IgD-negative memory B cell (primary cell): Measurements from ENCODE around the gene KIF26A. TPM values are rescaled to one million over a fixed set of nuclear protein-coding genes. Genes with fewer than 3 reads are reported as not detected.
"Not testable (repeated sequence)": the region's sequence is repeated elsewhere in the genome, so short reads cannot be mapped to it uniquely, and the experiment has no call there.

Source experiments
- H3K27ac Mint-ChIP-seq, 3 donors: one replicate each; pipeline ENCODE4 v1.8.0; 2020 to 2022; ENCODE audit warnings: mild to moderate bottlenecking in 3 of 3, mixed read lengths in 3 of 3, moderate library complexity in 1 of 3
- H3K27me3 Mint-ChIP-seq: one replicate; pipeline ENCODE4 v1.8.0; 2021; ENCODE audit warnings: mixed read lengths
- H3K36me3 Mint-ChIP-seq: one replicate; pipeline ENCODE4 v1.8.0; 2020; ENCODE audit warnings: mild to moderate bottlenecking, mixed read lengths
- H3K4me1 Mint-ChIP-seq, 3 donors: one replicate each; pipeline ENCODE4 v1.8.0; 2020 to 2022; ENCODE audit warnings: mixed read lengths in 3 of 3, mild to moderate bottlenecking in 1 of 3
- H3K4me3 Mint-ChIP-seq, 4 donors: one replicate each; pipeline ENCODE4 v1.8.0; 2020 to 2022; ENCODE audit warnings: mild to moderate bottlenecking in 4 of 4, mixed read lengths in 4 of 4, moderate library complexity in 3 of 4
- H3K9me3 Mint-ChIP-seq, 3 donors: one replicate each; pipeline ENCODE4 v1.8.0; 2020 to 2021; ENCODE audit warnings: mixed read lengths in 3 of 3, mild to moderate bottlenecking in 1 of 3
- polyA plus RNA-seq: library from polyadenylated mRNA; unstranded; fragments of 300-500 nt; fragmentation: Illumina TruSeq; gene quantifications from one replicate; pipeline ENCODE4 v1.2.3, GENCODE V29; 2021

Gene KIF26A
- polyA plus RNA-seq, 1 donor from 2014 or later, result not detected

DNA sequence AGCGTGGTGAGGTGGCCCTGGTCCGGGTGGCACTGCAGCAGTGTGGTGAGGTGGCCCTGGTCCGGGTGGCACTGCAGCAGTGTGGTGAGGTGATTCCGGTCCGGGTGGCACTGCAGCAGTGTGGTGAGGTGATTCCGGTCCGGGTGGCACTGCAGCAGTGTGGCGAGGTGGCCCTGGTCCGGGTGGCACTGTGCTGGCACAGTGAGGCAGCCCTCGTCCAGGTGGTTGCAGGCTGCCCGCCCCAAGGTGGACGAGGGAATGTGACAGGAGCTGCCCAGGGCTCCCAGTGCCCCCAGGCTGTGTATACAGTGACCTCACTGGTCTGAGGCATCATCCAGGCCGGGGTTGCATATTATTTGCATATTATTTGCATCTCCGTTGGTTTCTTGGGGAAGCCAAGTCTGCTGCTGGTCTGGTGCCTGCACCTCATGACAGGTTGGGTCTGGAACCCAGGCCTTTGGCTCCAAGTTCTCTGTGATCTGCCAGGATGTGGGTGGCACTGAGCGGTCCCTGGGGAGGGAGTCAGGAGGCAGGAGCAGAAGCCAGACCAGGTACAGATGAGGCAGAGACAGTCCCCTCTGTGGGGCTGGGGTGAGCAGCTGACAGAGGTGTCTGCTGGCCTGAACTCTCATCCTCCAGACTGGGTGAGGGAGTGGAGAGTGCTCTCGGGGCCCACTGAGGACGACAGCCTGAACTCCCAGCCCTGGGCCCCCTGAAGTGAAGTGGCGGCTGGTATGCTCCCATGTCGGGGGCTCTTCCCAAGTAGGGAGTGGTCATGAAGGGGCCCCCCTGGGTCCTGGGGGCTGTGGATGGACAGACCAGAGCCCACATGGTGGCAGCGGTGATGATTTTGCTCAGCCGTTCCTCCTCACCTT is 79.3 kb downstream of the KIF26A start:
- Mint-ChIP-seq H3K27ac (no peak overlapping the region), H3K36me3 (peaks cover 1% of the 10 kb centered on the region), H3K4me3 (no peak overlapping the region), H3K4me1 (no peaks in the 10 kb centered on the region), H3K9me3 (no peaks in the 10 kb centered on the region), H3K27me3 (peaks cover 20% of the 10 kb centered on the region)

DNA sequence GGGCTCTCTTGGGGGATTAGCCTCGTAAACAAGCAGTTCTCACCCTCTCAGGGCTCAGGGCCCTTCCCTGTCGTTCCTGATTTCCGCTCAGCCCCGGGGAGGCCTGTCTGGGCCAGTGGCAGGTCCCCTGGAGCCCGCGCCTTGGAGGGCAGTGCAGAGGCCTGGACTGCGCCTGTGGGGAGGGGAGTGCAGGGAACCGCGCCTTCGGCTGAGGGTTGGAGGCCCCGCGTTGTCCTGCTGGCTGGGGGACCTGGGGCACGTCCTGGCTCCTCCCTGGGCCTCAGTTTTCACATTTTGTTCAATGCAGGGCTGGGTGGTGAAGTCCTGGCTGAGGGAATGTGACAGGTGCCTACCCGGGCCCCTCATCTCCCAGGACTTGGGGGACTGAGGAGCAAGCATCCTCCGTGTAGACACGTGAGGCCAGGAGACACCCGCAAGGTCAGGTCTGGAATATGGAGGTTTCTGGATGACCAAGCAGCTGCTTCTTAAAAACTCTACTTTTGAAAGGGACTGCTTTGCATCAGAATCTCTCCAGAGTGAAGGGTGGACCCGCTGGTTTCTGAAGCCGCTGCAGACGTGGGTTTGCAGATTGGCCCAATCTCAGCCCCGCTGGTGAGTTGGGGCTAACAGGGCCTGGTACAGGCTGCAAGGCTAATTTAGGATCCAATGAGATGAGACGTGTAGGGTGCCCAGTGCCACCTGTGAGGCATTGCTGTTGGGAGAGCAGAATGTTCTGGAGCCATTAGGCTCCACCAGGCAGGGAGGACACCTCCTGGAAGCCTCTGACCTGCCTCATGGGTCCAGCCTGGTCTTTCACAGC is 80.2 kb downstream of the KIF26A start:
- H3K4me1 Mint-ChIP-seq, result no peaks in the 10 kb centered on the region
- no peak overlapping the region for H3K4me3 Mint-ChIP-seq
- H3K27me3 Mint-ChIP-seq, result peaks cover 14% of the 10 kb centered on the region
- H3K9me3 Mint-ChIP-seq, result no peaks in the 10 kb centered on the region
- peaks cover 1% of the 10 kb centered on the region for H3K36me3 Mint-ChIP-seq
- H3K27ac Mint-ChIP-seq, result no peak overlapping the region

DNA sequence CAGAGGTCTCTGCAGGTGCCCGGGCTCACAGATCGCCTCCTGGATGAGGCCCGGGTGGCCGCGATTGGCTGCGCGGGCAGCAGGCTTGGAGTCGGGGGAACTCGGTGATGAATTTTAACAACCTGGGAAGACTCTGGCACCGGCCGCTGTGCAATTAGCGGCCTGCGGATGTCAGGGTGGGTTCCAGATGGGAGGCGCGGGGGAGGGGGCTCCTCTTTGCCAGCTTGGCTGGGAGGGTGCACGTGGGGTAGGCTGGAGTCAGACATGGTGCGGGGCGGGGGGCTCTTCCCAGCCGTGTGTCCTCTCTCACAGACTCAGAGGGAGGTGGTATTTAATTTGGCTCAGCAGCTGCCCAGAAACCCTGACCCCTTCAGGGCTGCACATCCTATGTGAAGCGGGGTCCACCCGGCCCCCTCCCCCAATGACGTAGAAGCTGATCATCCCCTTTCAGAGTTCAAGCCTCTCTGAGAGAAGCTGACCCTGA is 81.4 kb downstream of the KIF26A start:
- Mint-ChIP-seq H3K27ac (peak overlapping the region in 1 of 3 donors; percentile 53), H3K4me1 (no peaks in the 10 kb centered on the region), H3K9me3 (no peaks in the 10 kb centered on the region), H3K36me3 (no peaks in the 10 kb centered on the region), H3K27me3 (peaks cover 14% of the 10 kb centered on the region), H3K4me3 (no peak overlapping the region)

DNA sequence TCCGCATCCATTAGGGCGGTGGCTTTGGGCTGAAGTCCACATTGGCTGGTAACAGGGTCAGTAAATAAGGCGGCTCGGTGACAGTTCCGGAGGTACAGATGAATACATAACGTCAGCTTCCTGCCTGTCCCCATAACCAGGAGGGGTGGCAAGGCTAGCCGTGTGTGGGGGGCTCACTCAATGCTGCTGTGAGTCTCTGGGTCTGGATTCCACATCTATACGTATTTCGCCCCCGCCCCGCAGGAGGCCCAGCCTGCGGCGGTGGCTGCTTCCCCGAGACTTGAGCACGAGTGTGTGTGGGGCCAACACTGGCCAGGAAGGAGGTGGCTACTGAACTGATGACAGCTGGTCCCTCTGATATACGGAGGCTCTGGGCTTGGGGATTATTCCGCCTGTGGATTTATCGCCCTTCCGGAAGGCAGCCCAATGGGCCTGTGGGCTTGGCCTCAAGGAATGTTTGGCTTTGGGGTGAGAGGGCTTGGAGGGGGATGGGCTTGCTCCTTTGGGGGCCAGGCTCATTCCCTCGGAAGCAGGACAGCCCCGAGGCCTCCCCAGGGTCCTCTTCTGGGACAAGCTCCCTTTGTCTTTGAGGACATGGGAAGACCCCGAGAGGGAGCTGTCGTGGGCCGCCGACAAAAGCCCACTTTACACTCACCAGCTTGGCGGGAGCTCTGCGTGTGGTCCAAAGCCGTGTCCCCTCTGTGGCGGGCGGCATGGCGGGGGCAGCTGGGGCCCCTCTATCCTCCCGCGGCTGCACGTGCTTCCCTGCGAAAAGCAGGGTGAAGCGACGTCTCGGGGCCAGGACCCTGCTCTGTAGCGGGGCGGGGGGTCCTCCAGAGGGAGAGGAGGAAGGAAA is 82.1 kb downstream of the KIF26A start:
- Mint-ChIP-seq H3K36me3 (no peaks in the 10 kb centered on the region), H3K27me3 (peaks cover 14% of the 10 kb centered on the region), H3K27ac (peak overlapping the region in 1 of 3 donors; percentile 53), H3K4me1 (peaks cover 0 to 2% (median 0%) of the 10 kb centered on the region in 3 donors), H3K9me3 (no peaks in the 10 kb centered on the region), H3K4me3 (no peak overlapping the region)

DNA sequence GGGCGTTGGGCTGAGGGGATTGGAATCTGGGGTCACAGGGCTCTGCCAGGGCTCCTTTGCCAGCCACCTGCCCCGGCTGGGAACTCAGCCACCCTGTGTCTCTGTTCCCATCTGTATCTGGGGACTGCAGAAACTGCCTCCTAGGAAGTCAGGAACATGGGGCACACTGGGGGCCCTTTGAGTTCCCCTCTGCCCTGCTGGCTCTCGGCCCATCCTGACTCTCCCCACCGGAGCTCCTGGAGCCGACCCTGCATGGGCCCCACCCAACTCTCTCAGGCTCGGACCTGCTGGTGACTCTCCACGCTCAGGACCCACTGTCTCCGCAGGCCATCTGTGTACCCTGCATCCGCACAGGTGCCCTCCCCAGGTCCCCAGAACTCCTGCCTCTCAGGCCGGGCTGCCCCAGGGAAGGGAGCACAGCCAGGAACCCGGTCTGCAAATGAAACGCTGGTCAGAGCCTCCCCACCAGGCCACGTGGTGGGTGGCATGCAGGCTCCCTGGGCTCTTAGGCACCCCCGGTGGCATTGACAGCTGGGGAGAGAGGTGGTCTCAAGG is 82.8 kb downstream of the KIF26A start:
- no peaks in the 10 kb centered on the region for H3K36me3 Mint-ChIP-seq
- no peak overlapping the region for H3K4me3 Mint-ChIP-seq
- H3K4me1 Mint-ChIP-seq, result peaks cover 0 to 2% (median 1%) of the 10 kb centered on the region in 3 donors
- peaks cover 14% of the 10 kb centered on the region for H3K27me3 Mint-ChIP-seq
- no peaks in the 10 kb centered on the region for H3K9me3 Mint-ChIP-seq
- no peak overlapping the region for H3K27ac Mint-ChIP-seq

DNA sequence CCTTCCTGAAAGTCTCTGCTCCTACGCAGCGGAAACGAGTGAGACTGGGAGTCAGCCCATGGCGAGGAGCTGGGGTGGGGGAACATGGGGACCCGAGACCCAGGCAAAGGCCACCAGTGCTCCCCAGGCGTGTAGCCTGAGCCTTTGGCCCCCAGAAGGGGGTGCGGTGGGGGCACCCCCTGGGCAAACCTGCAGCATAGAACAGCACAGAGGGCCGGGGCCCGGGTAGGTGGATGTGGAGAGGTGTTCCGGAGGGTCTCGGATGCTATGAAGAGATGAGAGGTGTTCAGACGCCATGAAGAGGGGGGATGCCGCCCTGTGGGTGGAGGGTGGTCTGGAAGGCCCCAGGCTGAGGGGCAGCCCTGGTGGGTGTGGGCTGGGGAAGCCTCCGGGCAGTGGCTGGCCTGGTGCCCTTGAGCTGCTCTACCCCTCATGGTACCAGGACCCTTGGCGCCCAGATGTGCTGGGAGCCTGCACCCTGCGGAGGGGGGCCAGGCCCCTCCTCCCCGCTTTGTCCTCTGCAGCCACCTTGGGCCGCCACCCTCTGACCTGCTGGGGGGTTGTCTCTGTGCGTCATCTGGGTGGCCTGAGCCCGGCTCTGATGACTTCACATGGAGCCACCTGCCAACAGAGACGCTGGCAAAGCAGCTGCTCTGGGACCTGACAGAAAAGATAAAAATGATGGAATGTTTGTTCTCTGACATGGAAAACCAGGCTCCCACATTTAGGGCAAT is 83.4 kb downstream of the KIF26A start:
- Mint-ChIP-seq H3K4me1 (peaks cover 0 to 4% (median 1%) of the 10 kb centered on the region in 3 donors), H3K27ac (no peak overlapping the region), H3K4me3 (no peak overlapping the region), H3K9me3 (no peaks in the 10 kb centered on the region), H3K36me3 (no peaks in the 10 kb centered on the region), H3K27me3 (peaks cover 17% of the 10 kb centered on the region)

DNA sequence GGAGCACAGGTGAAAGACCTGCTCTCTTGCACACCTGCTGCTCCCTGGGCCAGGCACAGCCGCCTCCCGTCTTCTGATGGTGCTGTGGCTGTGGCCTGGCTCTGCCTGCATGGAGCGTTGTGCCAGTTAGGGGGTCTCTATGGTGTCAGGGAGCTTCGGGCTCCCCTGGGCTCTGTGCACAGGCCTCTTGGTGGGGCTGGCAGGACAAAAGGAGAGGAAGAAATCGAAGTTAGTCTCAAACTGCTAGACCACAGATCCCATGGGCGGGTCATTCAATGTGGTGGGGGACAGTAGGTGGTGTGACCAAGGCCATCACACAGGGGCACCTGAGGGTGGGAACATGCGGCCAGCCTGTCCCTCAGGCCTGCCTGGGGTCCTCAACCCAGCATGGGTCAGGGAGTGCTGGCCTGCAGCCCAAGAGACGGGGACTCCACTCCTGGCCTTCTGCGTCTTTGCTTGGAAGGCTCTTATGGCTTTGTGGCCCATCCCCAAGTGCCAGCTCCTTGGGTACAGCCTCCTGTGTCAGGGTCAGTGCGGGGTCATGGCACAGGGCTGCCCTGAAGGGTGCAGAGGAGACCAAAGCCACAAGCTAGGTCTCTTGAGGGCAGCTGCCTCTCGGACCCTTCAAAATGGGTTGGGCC is 84.1 kb downstream of the KIF26A start:
- H3K4me3 Mint-ChIP-seq, result no peak overlapping the region
- no peaks in the 10 kb centered on the region for H3K36me3 Mint-ChIP-seq
- no peaks in the 10 kb centered on the region for H3K9me3 Mint-ChIP-seq
- H3K27me3 Mint-ChIP-seq, result peaks cover 17% of the 10 kb centered on the region
- H3K4me1 Mint-ChIP-seq, result peaks cover 0 to 4% (median 1%) of the 10 kb centered on the region in 3 donors
- no peak overlapping the region for H3K27ac Mint-ChIP-seq

DNA sequence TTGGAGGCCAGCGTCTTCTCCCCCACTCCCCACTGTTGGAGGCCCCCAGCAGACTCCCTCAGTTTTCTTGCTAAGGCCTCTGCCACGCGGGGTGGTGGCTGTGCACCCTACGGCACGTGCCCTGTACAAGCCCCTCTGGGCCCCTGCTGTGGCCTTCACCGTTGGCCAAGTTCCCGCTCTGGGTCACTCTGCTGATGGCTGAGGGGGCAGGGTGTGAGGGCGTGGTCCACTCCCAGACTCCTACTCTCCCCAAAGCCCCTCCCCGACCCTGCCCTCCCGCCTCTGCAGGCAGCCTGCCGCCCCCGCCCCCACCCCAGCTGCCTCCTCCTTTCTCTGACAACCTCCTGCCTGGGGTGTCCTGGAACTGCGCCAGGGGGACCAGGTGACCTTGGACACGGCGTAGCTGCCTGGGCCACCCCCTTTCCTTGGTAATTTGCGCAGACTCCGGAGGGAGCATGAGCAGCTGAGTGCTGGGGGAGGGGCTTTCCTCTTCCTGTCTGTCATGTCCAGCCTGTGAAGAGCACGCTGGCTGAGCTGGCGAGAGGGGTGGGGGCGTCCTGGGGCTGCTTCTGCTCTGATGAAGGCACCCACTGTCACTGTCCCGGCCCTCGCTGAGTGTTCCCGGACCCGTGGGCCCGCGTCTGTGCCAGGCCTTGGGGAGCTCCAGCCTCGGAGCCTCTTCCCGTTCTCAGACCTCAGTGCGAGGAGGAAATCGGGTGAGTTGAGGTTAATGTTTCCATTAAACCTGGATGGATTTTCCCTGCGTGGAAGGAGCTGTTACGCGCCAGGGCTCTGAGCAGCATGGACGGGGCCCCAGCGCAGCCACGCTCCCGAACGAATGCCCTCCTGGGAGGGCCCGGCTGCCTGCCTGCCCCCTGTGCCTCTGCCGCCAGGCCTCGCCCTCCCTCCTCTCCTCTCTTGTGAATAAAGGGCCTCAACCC is 85.0 kb downstream of the KIF26A start:
- Mint-ChIP-seq H3K27ac (no peak overlapping the region), H3K9me3 (no peaks in the 10 kb centered on the region), H3K27me3 (peaks cover 17% of the 10 kb centered on the region), H3K4me3 (no peak overlapping the region), H3K4me1 (peaks cover 0 to 6% (median 1%) of the 10 kb centered on the region in 3 donors), H3K36me3 (no peaks in the 10 kb centered on the region)

DNA sequence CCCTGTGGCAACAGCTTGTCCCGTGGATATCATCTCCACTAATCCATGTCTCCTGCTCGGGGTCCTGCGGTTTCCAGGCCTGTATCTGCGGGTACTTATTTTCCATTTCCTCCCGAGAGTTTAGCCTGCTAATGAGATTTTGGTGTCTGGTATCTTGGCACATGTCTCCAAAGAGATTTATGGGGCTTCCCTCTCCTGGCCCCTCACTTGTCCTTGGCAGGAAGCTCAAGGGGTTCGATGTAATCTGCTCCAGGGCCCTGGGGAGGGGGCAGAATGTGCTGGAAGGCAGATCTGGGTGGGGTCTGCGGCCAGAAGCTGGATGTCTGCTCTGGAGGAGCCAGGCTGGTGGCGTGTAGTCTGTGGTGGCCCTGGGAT is 85.7 kb downstream of the KIF26A start:
- H3K4me3 Mint-ChIP-seq, result no peak overlapping the region
- no peak overlapping the region for H3K27ac Mint-ChIP-seq
- peaks cover 0 to 2% (median 0%) of the 10 kb centered on the region in 3 donors for H3K9me3 Mint-ChIP-seq
- H3K36me3 Mint-ChIP-seq, result no peaks in the 10 kb centered on the region
- H3K27me3 Mint-ChIP-seq, result peaks cover 17% of the 10 kb centered on the region
- peaks cover 0 to 6% (median 1%) of the 10 kb centered on the region in 3 donors for H3K4me1 Mint-ChIP-seq

DNA sequence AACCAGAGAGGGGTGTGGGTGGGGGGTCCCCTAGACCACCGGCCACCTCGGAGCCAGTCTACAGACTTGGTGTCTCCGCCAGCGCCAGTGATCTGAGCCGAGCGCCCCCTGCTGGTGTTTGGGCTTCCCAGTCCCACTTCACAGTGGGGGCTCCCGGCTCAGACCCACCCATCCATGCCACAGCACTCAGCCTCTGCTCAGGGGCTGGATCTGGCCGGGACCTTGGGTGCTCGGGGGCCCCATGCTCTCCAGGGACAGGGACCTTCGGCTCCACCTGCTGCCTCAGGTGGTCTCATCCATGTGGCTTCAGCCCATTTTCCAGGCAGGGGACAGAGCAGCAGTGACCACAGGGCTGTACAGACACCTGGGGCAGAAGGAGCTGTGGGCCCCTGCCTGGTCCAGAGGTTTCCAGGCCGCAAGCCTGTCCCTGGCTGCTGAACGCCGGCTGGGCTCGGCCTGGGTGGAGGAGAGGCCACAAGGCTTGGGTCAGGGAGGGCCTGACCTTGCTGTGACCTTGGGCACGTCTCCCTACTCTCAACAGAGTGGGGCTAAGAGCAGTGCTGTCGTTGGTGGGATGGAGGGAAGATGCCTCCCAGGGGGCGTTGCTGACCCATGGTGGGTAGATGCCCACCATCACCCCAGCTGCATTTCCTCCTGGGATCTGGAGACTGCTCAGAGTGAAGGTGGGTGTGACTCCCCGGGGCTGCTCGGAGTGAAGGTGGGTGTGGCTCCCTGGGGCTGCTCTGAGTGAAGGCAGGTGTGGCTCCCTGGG is 86.3 kb downstream of the KIF26A start:
- Mint-ChIP-seq H3K27ac (no peak overlapping the region), H3K4me1 (peaks cover 0 to 6% (median 1%) of the 10 kb centered on the region in 3 donors), H3K36me3 (no peaks in the 10 kb centered on the region), H3K9me3 (peaks cover 0 to 2% (median 0%) of the 10 kb centered on the region in 3 donors), H3K4me3 (peak overlapping the region in 1 of 4 donors; percentile 69), H3K27me3 (peaks cover 15% of the 10 kb centered on the region)

DNA sequence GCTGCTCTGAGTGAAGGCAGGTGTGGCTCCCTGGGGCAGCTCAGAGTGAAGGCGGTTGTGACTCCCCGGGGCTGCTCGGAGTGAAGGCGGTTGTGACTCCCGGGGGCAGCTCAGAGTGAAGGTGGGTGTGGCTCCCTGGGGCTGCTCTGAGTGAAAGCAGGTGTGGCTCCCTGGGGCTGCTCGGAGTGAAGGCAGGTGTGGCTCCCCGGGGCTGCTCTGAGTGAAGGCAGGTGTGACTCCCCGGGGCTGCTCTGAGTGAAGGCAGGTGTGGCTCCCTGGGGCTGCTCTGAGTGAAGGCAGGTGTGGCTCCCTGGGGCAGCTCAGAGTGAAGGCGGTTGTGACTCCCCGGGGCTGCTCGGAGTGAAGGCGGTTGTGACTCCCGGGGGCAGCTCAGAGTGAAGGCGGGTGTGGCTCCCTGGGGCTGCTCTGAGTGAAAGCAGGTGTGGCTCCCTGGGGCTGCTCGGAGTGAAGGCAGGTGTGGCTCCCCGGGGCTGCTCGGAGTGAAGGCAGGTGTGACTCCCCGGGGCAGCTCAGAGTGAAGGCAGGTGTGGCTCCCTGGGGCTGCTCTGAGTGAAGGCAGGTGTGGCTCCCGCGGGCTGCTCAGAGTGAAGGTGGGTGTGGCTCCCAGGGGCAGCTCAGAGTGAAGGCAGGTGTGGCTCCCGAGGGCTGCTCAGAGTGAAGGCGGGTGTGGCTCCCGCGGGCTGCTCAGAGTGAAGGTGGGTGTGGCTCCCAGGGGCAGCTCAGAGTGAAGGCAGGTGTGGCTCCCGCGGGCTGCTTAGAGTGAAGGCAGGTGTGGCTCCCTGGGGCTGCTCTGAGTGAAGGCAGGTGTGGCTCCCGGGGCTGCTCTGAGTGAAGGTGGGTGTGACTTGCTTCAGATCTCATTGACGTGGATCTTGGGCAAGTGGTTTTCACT is 87.1 kb downstream of the KIF26A start:
- H3K36me3 Mint-ChIP-seq, H3K4me1 Mint-ChIP-seq, H3K9me3 Mint-ChIP-seq: not testable (repeated sequence)
- Mint-ChIP-seq H3K27me3 (peaks cover 10% of the 10 kb centered on the region), H3K4me3 (peak overlapping the region in 2 of 4 donors; percentile 68 to 70), H3K27ac (peak overlapping the region in 1 of 3 donors; percentile 46)
